ENCODE results near the gene MTA2. TPM values are rescaled to one million over a fixed set of nuclear protein-coding genes. Genes with fewer than 3 reads are reported as not detected.

MTA2 gene
- total RNA-seq, 1 donor from 2014 or later = 162 TPM

- no peaks in the 10 kb centered on the region for H3K27me3 ChIP-seq (ENCODE audit: control insufficient read depth, insufficient read depth, low read length)
- H3K4me3 ChIP-seq (ENCODE audit: low read depth, low read length) = no peak overlapping the region
- DNase-seq (ENCODE audit: low read depth) (no peak), FAIRE-seq (no peak)
- TF ChIP-seq CTCF (IDR thresholded peaks at IDR 0.05; ENCODE audit: insufficient read depth, low read length, severe bottlenecking) = no peak
- H3K36me3 ChIP-seq (ENCODE audit: control insufficient read depth, insufficient read depth, low read length) = peaks cover 18% of the 10 kb centered on the region
Measured at GRCh38 chr11:62646825-62647608, 45.4 kb upstream of the MTA2 start.

- Histone ChIP-seq H3K27me3 (ENCODE audit: control insufficient read depth, insufficient read depth, low read length) (no peaks in the 10 kb centered on the region), H3K4me3 (ENCODE audit: low read depth, low read length) (peak within 1 kb of the TSS; percentile 89), H3K36me3 (ENCODE audit: control insufficient read depth, insufficient read depth, low read length) (peaks cover 18% of the 10 kb centered on the region)
- TF ChIP-seq CTCF (IDR thresholded peaks at IDR 0.05; ENCODE audit: insufficient read depth, low read length, severe bottlenecking) = no peak
- FAIRE-seq (no peak), DNase-seq (ENCODE audit: low read depth) (peak; percentile 87)
Measured at GRCh38 chr11:62645946-62646824, 44.5 kb upstream of the MTA2 start, which contains the start of gene GANAB. Gene GANAB, minus strand, starts transcription at chr11:62646613. Its CDS starts 14 bp downstream, at chr11:62646599.

- H3K36me3 ChIP-seq (ENCODE audit: control insufficient read depth, insufficient read depth, low read length) = peaks cover 18% of the 10 kb centered on the region
- FAIRE-seq = no peak
- TF ChIP-seq CTCF (IDR thresholded peaks at IDR 0.05; ENCODE audit: insufficient read depth, low read length, severe bottlenecking) = no peak
- H3K4me3 ChIP-seq (ENCODE audit: low read depth, low read length) = peak overlapping the region; percentile 89
- H3K27me3 ChIP-seq (ENCODE audit: control insufficient read depth, insufficient read depth, low read length) = no peaks in the 10 kb centered on the region
- no peak for DNase-seq (ENCODE audit: low read depth)
Measured at GRCh38 chr11:62645671-62645945, 43.9 kb upstream of the MTA2 start.

- TF ChIP-seq CTCF (IDR thresholded peaks at IDR 0.05; ENCODE audit: insufficient read depth, low read length, severe bottlenecking) = no peak
- no peak for DNase-seq (ENCODE audit: low read depth)
- H3K4me3 ChIP-seq (ENCODE audit: low read depth, low read length) = no peak overlapping the region
- peaks cover 19% of the 10 kb centered on the region for H3K36me3 ChIP-seq (ENCODE audit: control insufficient read depth, insufficient read depth, low read length)
- no peaks in the 10 kb centered on the region for H3K27me3 ChIP-seq (ENCODE audit: control insufficient read depth, insufficient read depth, low read length)
- no peak for FAIRE-seq
Measured at GRCh38 chr11:62644220-62644619, 42.6 kb upstream of the MTA2 start.

GRCh38 chr11:62632492-62632891 is 30.8 kb upstream of the MTA2 start:
- FAIRE-seq (peak; percentile 28), DNase-seq (ENCODE audit: low read depth) (no peak)
- no peak overlapping the region for H3K4me3 ChIP-seq (ENCODE audit: low read depth, low read length)
- no peaks in the 10 kb centered on the region for H3K27me3 ChIP-seq (ENCODE audit: control insufficient read depth, insufficient read depth, low read length)
- H3K36me3 ChIP-seq (ENCODE audit: control insufficient read depth, insufficient read depth, low read length) = peaks cover 56% of the 10 kb centered on the region
- no peak for TF ChIP-seq CTCF (IDR thresholded peaks at IDR 0.05; ENCODE audit: insufficient read depth, low read length, severe bottlenecking)
